HG03064 (cell line): ENCODE results near the gene LRRC26.
A peak's percentile ranks its signal among the peaks of the same experiment; 100 is the strongest.
"Not testable (repeated sequence)": the region's sequence is repeated elsewhere in the genome, so short reads cannot be mapped to it uniquely, and the experiment has no call there.

Source experiments
- ATAC-seq: cut with Tn5 transposase; IDR thresholded peaks from one replicate; pipeline ENCODE4 v1.9.1; 2021; ENCODE audit warnings: low read depth; ENCODE audit not compliant: unreplicated experiment

Gene LRRC26

GRCh38 chr9:137139468-137140150 lies 30.2 kb downstream of the LRRC26 start:
- ATAC-seq: no peak

- ATAC-seq: no peak
Observed at GRCh38 chr9:137138722-137139467, 31.0 kb downstream of the LRRC26 start, which contains the start of gene GRIN1. Gene GRIN1, plus strand, starts transcription at chr9:137139154. Its CDS starts 333 bp downstream, at chr9:137139487.

GRCh38 chr9:137138058-137138721 lies 31.7 kb downstream of the LRRC26 start:
- ATAC-seq: no peak

GRCh38 chr9:137136881-137137607 lies 32.8 kb downstream of the LRRC26 start:
- no peak for ATAC-seq

- no peak for ATAC-seq
Observed at GRCh38 chr9:137136261-137136880, 33.5 kb downstream of the LRRC26 start.

GRCh38 chr9:137135154-137135553 lies 34.7 kb downstream of the LRRC26 start:
- not testable (repeated sequence) for ATAC-seq

- ATAC-seq: no peak
Observed at GRCh38 chr9:137134191-137134590, 35.7 kb downstream of the LRRC26 start.

GRCh38 chr9:137130176-137130755 lies 39.6 kb downstream of the LRRC26 start:
- no peak for ATAC-seq

GRCh38 chr9:137129456-137130175 lies 40.2 kb downstream of the LRRC26 start:
- ATAC-seq: no peak

GRCh38 chr9:137128862-137129455 lies 40.9 kb downstream of the LRRC26 start:
- no peak for ATAC-seq

- no peak for ATAC-seq
Observed at GRCh38 chr9:137128158-137128861, 41.5 kb downstream of the LRRC26 start.

- no peak for ATAC-seq
Observed at GRCh38 chr9:137127301-137128157, 42.3 kb downstream of the LRRC26 start.

- no peak for ATAC-seq
Observed at GRCh38 chr9:137126786-137127185, 43.1 kb downstream of the LRRC26 start.

GRCh38 chr9:137123952-137124462 lies 45.8 kb downstream of the LRRC26 start:
- not testable (repeated sequence) for ATAC-seq

- peak; percentile 47 for ATAC-seq
Observed at GRCh38 chr9:137123468-137123837, 46.4 kb downstream of the LRRC26 start.

- not testable (repeated sequence) for ATAC-seq
Observed at GRCh38 chr9:137122796-137123467, 46.9 kb downstream of the LRRC26 start.
